Right lobe of liver (tissue), 6 donors: Measurements from ENCODE around the gene EIF1AD. TPM values are rescaled to one million over a fixed set of nuclear protein-coding genes. Genes with fewer than 3 reads are reported as not detected.
A peak's percentile ranks its signal among the peaks of the same experiment; 100 is the strongest.
"Not testable (repeated sequence)": the region's sequence is repeated elsewhere in the genome, so short reads cannot be mapped to it uniquely, and the experiment has no call there.

ENCODE experiments used
- ATAC-seq, 4 donors: fragments of 200-7000 bp; cut with Tn5 transposase; one replicate each; pipeline ENCODE4 v1.9.1; 2020; ENCODE audit warnings: mild to moderate bottlenecking in 4 of 4, moderate library complexity in 4 of 4
- DNase-seq, 3 donors: peaks; one replicate each; pipeline ENCODE4 v3.0.0-alpha.2; 2020
- H3K27ac ChIP-seq, 3 donors: fragments of 200-600 bp; one replicate each; pipeline ENCODE4 v1.8.0; 2022
- H3K27me3 ChIP-seq, 2 donors: fragments of 200-600 bp; one replicate each; pipeline ENCODE4 v1.8.0; 2022
- H3K36me3 ChIP-seq, 4 donors: fragments of 200-600 bp; sonication (generic) in 1 of 4; one replicate each; pipeline versions ENCODE4 v1.5.1 to v1.8.0; 2017 to 2022; ENCODE audit warnings: control low read depth in 1 of 4
- H3K4me1 ChIP-seq, 4 donors: fragments of 200-600 bp; sonication (generic) in 1 of 4; one replicate each; pipeline versions ENCODE4 v1.5.1 to v1.8.0; 2017 to 2022; ENCODE audit warnings: control low read depth in 1 of 4
- H3K4me3 ChIP-seq, 3 donors: fragments of 200-600 bp; one replicate each; pipeline ENCODE4 v1.8.0; 2022
- H3K9me3 ChIP-seq, 4 donors: fragments of 200-600 bp; sonication (generic) in 1 of 4; one replicate each; pipeline versions ENCODE4 v1.5.1 to v1.8.0; 2017 to 2022; ENCODE audit warnings: control low read depth in 1 of 4
- POLR2A ChIP-seq: fragments of 450-650 bp; IDR thresholded peaks from one replicate; pipeline ENCODE4 v1.6.1; 2017; ENCODE audit warnings: antibody characterized with exemption, mild to moderate bottlenecking
- WGBS: methylation state at CpG from one replicate; pipeline ENCODE4 v1.1.6; 2018; ENCODE audit warnings: low coverage, low lambda C conversion rate; ENCODE audit not compliant: insufficient coverage; ENCODE audit errors: missing lambda C conversion rate; 5-methylcytosine and 5-hydroxymethylcytosine counted together
- intact Hi-C, 2 donors: fragments of 100-400 bp; cut with DNase I; formaldehyde crosslinking; loops; one replicate each; pipeline versions ENCODE4 v1.11.2 to v1.14.1; 2022
- total RNA-seq, 6 experiments: library from RNA; depleted of rRNA in 2 of 6; stranded (reverse); fragments of >200 nt in 2 of 6; fragmentation: NEBNext Ultra II Directional in 3 of 6; extraction: Animal tissue kit (Norgen Biotek cat#: 25700) in 3 of 6; gene quantifications; one replicate each; pipeline versions ENCODE4 v1.1.0 to v1.2.4, GENCODE V29; 2016 to 2023
- TF ChIP-seq, protein P1 (sequence below), 4 donors: fragments of 200-600 bp in 3 of 4; fragments of 450-650 bp in 1 of 4; IDR thresholded peaks; one replicate each; pipeline versions ENCODE4 v1.5.1 to v1.8.0; 2016 to 2022; ENCODE audit warnings: antibody characterized with exemption in 4 of 4, mild to moderate bottlenecking in 2 of 4
- donor health status: DM: no; HTN: yes; CAD: no.
- donor health status: DM: no; HTN: no; CAD: no.
- donor health status: DM: no; HTN: no; CAD: no.
- donor health status: DM: no; HTN: yes; CAD: no.
- donor health status: DM: no; HTN: yes; CAD: no.

EIF1AD gene
- total RNA-seq, 6 experiments from 2014 or later = 11.5 to 22.1 (median 13.1) TPM

DNA sequence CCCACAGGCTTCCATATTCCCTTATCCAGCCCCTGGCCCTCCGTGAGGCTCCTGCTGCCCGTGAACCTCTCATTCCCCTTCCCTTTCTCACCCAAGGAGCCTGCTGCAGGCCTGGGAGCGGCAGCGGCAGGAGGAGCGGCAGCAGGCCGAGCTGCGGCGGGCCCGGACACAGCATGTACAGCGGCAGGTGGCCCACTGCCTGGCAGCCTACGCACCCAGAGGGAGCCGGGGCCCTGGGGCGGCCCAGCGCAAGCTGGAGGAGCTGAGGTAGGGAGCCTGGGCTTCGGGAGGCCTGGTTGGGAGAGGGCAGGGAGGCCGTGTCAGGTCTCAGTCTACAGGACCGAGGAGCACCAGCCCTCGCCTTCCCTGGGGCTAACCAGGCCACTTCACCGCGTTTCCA lies 48.5 kb downstream of the EIF1AD start:
- peaks cover 0 to 6% (median 2%) of the 10 kb centered on the region in 4 donors for H3K4me1 ChIP-seq
- H3K9me3 ChIP-seq = no peaks in the 10 kb centered on the region
- H3K4me3 ChIP-seq = no peak overlapping the region
- intact Hi-C loops = no loop called here
- WGBS = 100% methylated on average over 1 of the region's 20 CpGs
- TF ChIP-seq POLR2A = no peak
- TF ChIP-seq, protein P1, sequence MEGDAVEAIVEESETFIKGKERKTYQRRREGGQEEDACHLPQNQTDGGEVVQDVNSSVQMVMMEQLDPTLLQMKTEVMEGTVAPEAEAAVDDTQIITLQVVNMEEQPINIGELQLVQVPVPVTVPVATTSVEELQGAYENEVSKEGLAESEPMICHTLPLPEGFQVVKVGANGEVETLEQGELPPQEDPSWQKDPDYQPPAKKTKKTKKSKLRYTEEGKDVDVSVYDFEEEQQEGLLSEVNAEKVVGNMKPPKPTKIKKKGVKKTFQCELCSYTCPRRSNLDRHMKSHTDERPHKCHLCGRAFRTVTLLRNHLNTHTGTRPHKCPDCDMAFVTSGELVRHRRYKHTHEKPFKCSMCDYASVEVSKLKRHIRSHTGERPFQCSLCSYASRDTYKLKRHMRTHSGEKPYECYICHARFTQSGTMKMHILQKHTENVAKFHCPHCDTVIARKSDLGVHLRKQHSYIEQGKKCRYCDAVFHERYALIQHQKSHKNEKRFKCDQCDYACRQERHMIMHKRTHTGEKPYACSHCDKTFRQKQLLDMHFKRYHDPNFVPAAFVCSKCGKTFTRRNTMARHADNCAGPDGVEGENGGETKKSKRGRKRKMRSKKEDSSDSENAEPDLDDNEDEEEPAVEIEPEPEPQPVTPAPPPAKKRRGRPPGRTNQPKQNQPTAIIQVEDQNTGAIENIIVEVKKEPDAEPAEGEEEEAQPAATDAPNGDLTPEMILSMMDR (IDR thresholded peaks at IDR 0.05) = no peak
- peak in 1 of 4 donors; percentile 44 for ATAC-seq
- no peak for DNase-seq
- no peaks in the 10 kb centered on the region for H3K27me3 ChIP-seq
- H3K36me3 ChIP-seq = no peaks in the 10 kb centered on the region
- no peak overlapping the region for H3K27ac ChIP-seq

DNA sequence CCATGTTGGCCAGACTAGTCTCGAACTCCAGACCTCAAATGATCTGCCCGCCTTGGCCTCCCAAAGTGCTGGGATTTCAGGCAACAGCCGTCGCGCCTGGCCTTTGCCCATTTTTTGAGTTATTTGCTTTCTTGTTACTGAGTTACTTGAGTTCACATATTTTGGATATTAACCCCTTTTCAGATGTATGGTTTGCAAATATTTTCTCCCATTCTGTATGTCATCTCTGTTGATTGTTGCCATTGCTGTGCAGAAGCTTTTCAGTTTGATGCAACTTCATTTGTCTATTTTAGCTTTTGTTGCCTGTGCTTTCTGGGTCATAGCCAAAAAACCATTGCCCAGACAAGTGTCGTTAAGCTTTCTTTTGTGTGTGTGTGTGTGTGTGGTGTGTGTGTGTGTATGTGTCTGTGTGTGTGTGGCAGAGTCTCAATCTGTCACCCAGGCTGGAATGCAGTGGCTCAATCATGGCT lies 49.9 kb downstream of the EIF1AD start:
- Histone ChIP-seq H3K36me3 (no peaks in the 10 kb centered on the region), H3K4me1 (peaks cover 0 to 6% (median 2%) of the 10 kb centered on the region in 4 donors), H3K4me3 (no peak overlapping the region), H3K27me3 (no peaks in the 10 kb centered on the region), H3K9me3 (no peaks in the 10 kb centered on the region), H3K27ac (no peak overlapping the region)
- ATAC-seq = peak in 2 of 4 donors; percentile 23 to 32
- DNase-seq = no peak
- 18% methylated on average over 6 of the region's 6 CpGs for WGBS
- intact Hi-C loops = no loop called here
- TF ChIP-seq, protein P1 (IDR thresholded peaks at IDR 0.05) = no peak
- TF ChIP-seq POLR2A = no peak

DNA sequence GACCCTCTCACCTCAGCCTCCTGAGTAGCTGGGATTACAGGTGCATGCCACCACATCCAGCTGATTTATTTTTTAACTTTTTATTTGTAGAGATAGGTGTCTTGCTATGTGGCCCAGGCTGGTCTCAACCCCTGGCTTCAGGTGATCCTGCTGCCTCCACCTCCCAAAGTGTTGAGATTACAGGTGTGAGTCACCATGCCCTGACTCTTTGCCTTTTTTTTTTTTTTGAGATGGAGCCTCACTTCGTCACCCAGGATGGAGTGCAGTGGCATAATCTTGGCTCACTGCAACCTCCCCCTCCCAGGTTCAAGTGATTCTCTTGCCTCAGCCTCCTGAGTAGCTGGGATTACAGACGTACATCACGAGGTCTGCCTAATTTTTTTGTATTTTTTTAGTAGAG lies 50.3 kb downstream of the EIF1AD start:
- H3K27ac ChIP-seq, intact Hi-C loops, H3K9me3 ChIP-seq, ATAC-seq, H3K4me3 ChIP-seq, H3K27me3 ChIP-seq, DNase-seq, H3K4me1 ChIP-seq, H3K36me3 ChIP-seq: not testable (repeated sequence)
- WGBS = 25% methylated on average over 3 of the region's 3 CpGs

DNA sequence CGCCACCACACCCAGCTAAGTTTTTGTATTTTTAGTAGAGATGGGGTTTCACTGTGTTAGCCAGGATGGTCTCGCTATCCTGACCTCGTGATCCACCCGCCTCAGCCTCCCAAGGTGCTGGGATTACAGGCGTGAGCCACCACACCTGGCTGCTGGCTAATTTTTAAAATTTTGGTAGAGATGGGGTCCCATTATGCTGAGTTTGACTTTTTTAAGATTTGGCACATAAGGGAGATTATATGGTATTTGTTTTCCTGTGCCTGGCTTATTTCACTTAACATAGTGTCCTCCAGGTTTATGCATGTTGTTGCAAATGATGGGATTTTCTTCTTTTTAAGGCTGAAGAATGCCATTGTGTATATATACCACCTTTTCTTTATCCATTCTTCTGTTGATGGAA lies 51.2 kb downstream of the EIF1AD start:
- WGBS = 92% methylated on average over 5 of the region's 5 CpGs
- intact Hi-C loops, H3K4me3 ChIP-seq, H3K27ac ChIP-seq, H3K27me3 ChIP-seq, ATAC-seq, H3K36me3 ChIP-seq, H3K4me1 ChIP-seq, H3K9me3 ChIP-seq, DNase-seq: not testable (repeated sequence)

DNA sequence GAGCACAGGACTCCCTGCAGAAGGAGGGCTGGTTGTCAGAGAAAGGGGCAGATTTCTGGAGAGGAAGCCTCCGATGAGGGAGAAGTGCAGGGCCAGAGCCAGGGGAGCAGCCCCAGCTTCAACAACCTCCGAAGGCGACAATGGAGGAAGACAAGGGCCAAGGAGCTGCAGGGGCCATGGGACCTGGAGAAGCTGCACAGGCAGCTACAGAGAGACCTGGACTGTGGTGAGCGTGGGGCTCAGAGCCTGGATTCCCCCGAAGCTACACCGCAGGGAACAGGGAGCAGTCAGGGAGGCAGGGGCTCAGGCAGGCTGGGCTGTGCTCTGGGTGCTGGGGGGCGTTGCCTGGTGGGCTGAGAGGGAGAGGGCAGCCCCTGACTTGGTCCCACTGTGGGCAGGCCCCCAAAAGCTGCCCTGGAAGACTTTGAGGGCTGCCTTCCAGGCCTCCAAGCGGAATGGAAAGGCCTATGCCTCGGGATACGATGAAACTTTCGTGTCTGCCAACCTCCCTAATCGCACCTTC lies 54.3 kb downstream of the EIF1AD start:
- Histone ChIP-seq H3K36me3 (no peaks in the 10 kb centered on the region), H3K4me1 (peaks cover 0 to 6% (median 2%) of the 10 kb centered on the region in 4 donors), H3K4me3 (no peak overlapping the region), H3K27me3 (no peaks in the 10 kb centered on the region), H3K9me3 (no peaks in the 10 kb centered on the region), H3K27ac (no peak overlapping the region)
- peak in 1 of 4 donors; percentile 31 for ATAC-seq
- 69% methylated on average over 3 of the region's 12 CpGs for WGBS
- no peak for DNase-seq
- intact Hi-C loops = no loop called here
- TF ChIP-seq, protein P1 (IDR thresholded peaks at IDR 0.05) = no peak
- no peak for TF ChIP-seq POLR2A
